ENCODE results near the gene TAF1B. TPM values are rescaled to one million over a fixed set of nuclear protein-coding genes. Genes with fewer than 3 reads are reported as not detected.
A peak's percentile ranks its signal among the peaks of the same experiment; 100 is the strongest.

TAF1B gene
- total RNA-seq, 1 donor from 2014 or later, result 6.3 TPM

DNA sequence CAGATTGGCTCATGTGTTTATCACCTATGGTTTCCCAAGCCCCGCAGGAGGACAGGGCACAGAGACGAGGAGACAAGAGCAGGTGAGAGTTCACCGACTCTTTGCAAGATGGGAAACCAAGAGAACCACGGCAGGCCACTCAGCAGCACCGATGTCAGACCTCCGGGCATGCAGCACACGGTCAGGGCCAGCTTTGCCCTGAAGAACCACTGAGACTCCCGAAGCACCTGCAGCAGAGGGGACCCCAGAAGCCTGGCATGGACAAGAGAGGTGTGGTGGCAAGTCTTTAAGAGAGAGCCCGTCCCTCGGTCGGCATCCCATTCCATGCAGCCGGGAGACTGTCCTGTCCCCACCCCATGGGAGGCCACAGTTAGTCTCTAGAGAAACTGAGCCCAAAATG lies 36.6 kb upstream of the TAF1B start:
- no peak for DNase-seq (ENCODE audit: missing footprints)

GRCh38 chr2:9807056-9807455 lies 36.2 kb upstream of the TAF1B start:
- intact Hi-C loops (cut with DNase I), result no loop called here
- no peak for DNase-seq (ENCODE audit: missing footprints)
- no peak for ATAC-seq

More for the DNA sequence above, 36.6 kb upstream of the TAF1B start:
- intact Hi-C loops (cut with DNase I), result no loop called here
- ATAC-seq, result no peak

DNA sequence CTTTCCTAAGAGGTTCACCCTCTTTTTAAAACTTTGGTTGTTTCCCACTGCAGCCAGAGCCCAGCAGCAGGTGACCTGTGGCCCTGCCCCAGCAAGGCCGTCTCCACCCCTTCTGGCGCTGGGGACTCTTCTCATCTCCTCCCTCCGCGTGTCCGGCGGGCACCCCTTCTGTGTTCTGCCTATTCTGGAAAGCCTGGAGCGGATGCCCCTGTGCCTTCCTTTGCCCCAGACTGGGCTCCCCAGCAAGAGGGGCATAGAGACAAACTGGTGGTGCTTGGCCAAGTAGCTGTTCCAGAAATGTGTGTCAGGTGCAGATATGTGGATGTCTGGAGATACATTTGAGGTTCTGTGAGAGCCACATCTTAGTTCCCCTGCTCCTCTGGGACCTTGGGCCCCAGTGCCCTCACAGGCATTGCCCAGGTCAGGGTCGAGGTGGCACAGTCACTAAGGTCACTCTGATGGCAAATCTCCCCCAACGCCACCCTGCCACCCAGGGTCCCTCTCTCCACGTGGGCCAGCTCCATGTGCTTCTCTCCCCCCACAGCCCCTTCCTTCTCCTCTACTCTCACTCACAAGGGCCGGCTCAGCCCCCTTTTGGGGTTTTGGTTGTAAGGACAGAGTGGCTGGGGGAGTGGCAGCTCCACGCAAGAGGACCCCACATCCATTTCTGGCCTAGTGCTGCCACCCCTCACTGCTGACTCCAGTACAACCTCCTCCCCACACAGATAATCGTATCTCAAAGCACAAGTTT lies 35.5 kb upstream of the TAF1B start:
- intact Hi-C loops (cut with DNase I), result no loop called here
- DNase-seq (ENCODE audit: missing footprints) (no peak), ATAC-seq (no peak)

- DNase-seq (ENCODE audit: missing footprints) (no peak), ATAC-seq (no peak)
- intact Hi-C loops (cut with DNase I), result no loop called here
These were observed 34.8 kb upstream of the TAF1B start for GRCh38 chr2:9808334-9809063.

DNA sequence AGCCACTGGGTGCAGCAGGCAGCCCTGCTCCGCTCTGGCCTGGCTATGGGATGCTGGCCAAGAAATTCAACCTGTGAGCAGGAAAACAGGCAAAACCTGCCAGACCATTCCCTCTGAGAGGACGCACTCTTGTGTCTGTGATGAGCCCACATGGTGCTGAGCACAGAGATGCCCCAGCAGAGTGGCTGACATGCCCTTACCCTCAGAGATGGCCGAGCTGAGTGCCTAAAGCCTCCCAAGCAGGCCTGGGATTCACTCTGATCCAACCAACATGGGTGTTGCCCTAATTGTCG lies 34.3 kb upstream of the TAF1B start:
- ATAC-seq, result no peak
- no peak for DNase-seq (ENCODE audit: missing footprints)
- intact Hi-C loops (cut with DNase I), result no loop called here

GRCh38 chr2:9809448-9810088 lies 33.7 kb upstream of the TAF1B start:
- DNase-seq (ENCODE audit: missing footprints), result no peak
- ATAC-seq, result no peak
- intact Hi-C loops (cut with DNase I), result loop anchor here (5.0 to 10.0 kb wide), 3 partner anchors 238 to 625 kb away; no protein-coding TSS in a partner anchor

- intact Hi-C loops (cut with DNase I), result loop anchor here (5.0 to 10.0 kb wide), 3 partner anchors 236 to 624 kb away; no protein-coding TSS in a partner anchor
- ATAC-seq, result no peak
These were observed 32.1 kb upstream of the TAF1B start for GRCh38 chr2:9811216-9811615.

GRCh38 chr2:9811679-9812511 lies 31.4 kb upstream of the TAF1B start:
- DNase-seq (ENCODE audit: missing footprints) (no peak), ATAC-seq (no peak)
- intact Hi-C loops (cut with DNase I), result loop anchor here (5.0 to 10.0 kb wide), 3 partner anchors 235 to 623 kb away; no protein-coding TSS in a partner anchor

More at GRCh38 chr2:9811216-9811615, 32.1 kb upstream of the TAF1B start:
- no peak for DNase-seq (ENCODE audit: missing footprints)

GRCh38 chr2:9812945-9813311 lies 30.3 kb upstream of the TAF1B start:
- DNase-seq (ENCODE audit: missing footprints), result no peak
- ATAC-seq, result no peak

GRCh38 chr2:9813312-9814128 lies 29.8 kb upstream of the TAF1B start:
- ATAC-seq, result peak; percentile 79
- DNase-seq (ENCODE audit: missing footprints), result no peak
- intact Hi-C loops (cut with DNase I), result loop anchor here (5.0 to 10.0 kb wide), 3 partner anchors 234 to 621 kb away; no protein-coding TSS in a partner anchor

More at GRCh38 chr2:9812945-9813311, 30.3 kb upstream of the TAF1B start:
- intact Hi-C loops (cut with DNase I), result loop anchor here (5.0 to 10.0 kb wide), 3 partner anchors 234 to 622 kb away; no protein-coding TSS in a partner anchor

- intact Hi-C loops (cut with DNase I), result loop anchor here (5.0 to 10.0 kb wide), 3 partner anchors 233 to 621 kb away; no protein-coding TSS in a partner anchor
- ATAC-seq (no peak), DNase-seq (ENCODE audit: missing footprints) (no peak)
These were observed 29.0 kb upstream of the TAF1B start for GRCh38 chr2:9814129-9814868.

DNA sequence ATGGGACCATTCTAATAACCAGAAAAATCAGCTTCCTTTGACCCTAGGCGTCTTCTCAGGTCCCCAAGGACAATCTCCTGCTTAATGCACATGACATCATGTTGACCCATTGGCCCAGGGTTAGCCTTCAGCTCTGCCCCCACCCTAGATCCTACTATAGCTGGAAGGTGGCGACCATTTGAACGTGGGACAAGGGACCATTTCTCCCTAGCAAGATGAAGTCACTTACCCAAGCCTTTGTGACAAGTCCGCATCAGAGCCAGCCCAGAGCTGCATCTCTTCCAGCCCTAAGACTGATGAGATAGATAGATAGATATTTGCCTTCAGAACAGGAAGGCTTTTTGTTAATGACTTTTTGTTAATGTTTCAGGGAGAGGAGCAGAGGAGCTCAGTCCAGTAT lies 28.2 kb upstream of the TAF1B start:
- intact Hi-C loops (cut with DNase I), result loop anchor here (10.0 kb wide), 1 partner anchor 620 kb away; no protein-coding TSS in a partner anchor
- no peak for DNase-seq (ENCODE audit: missing footprints)
- no peak for ATAC-seq

DNA sequence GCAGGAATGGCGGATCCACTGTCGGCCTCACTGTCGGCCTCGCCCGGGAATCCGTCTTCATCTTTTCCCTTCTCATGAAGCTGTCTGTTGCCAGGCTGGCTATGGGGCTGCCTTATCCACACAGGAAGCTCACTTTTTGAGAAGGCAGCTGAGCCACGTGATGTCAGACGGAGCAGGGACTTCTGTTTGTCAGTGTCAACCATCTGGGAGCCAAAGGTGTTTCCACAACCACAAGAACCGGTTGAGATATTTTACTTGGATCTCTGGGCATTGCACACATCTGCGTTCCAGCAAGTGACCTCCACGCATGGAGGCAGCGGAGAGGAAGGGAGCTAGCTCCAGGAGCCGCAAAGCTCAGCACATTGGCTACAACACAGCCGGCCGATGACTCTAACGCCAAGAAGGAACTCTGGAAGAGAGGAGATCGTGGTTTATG lies 27.4 kb upstream of the TAF1B start:
- no peak for ATAC-seq
- intact Hi-C loops (cut with DNase I), result loop anchor here (10.0 kb wide), 1 partner anchor 619 kb away; no protein-coding TSS in a partner anchor

DNA sequence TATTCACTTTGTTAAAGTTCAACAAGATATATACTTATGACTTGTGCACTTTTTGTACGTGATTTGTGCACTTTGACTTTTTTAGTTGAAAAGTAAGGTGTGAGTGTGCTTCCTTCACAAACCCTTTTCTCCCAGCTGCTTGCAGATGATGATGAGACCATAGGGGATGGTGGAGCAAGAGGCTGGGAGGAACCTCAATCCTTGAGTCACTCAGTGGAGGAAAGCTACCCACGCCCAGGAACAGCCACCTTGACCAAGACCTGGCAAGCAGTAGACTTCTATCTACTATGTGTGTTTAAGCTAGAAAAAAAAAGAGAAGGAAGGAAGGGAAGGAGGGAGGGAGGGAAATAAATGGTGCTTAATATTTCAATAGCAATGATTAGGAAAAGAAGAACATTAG lies 25.2 kb upstream of the TAF1B start:
- intact Hi-C loops (cut with DNase I), result loop anchor here (10.0 kb wide), 1 partner anchor 617 kb away; no protein-coding TSS in a partner anchor

More for the DNA sequence above, 27.4 kb upstream of the TAF1B start:
- no peak for DNase-seq (ENCODE audit: missing footprints)

DNA sequence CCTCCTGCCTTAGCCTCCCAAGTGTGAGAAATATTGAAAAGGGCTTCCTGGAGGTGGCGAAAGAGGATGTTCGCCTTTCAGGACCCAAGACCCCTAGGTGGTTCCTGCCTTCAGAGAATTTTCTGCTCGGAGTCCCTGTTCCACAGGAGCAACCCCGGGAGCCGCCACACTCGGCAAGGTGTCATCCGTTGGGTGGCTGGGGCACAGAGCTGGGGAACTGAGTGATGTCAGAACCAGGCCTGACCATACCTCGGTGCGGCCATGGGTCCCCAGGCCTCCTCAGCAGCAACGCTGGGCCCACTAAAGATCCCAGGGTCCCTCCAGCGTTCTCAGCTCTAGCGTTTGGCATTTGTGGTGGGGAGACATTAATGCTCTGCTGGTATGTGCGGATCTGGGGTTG lies 23.7 kb upstream of the TAF1B start:
- DNase-seq (ENCODE audit: missing footprints), result no peak
- intact Hi-C loops (cut with DNase I), result loop anchor here (10.0 kb wide), 1 partner anchor 615 kb away; no protein-coding TSS in a partner anchor
- no peak for ATAC-seq

More for the DNA sequence above, 25.2 kb upstream of the TAF1B start:
- no peak for DNase-seq (ENCODE audit: missing footprints)
- ATAC-seq, result no peak

DNA sequence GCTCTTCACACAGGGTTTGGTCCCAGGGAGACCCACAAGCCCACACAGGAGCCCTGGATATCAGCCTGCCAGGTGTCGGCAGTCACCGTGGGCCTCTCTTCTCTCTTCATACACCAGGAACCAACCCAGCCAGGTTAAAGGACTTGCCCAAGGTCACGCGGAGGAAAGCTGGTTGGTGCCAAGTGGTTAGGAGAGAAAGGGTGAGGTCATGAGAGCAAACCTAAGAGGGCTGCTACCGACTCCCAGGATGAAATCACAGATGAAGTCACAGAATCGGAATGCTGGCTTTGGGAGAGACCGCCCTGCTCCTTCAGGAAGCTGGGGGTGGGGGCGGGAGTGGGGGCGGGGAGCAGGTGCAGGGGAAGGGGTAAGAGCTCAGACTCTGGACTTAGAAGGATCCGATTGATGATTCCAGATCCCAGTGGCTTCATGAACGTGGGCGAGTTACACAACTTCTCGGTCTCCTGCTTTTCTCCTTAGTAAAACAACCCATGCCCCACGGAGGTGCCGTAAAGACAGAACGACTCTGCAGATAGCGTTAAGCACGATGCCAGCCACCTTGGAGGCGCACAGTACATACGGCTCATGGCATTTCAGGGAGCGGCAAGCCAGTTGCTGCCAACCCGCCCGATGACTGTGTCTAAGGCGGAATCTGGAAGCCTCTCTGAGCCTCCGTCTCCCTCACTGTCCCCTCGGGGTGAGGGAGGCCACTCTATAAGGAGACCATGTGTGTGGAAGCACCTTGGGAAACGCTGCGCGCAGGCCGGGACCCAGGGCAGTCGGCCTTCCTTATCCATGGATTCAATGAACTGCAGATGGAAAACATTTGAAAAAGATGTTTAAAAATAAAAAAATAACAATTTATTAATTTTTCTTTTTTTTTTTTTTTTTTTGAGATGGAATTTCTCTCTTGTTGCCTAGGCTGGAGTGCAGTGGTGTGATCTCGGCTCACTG lies 23.0 kb upstream of the TAF1B start:
- intact Hi-C loops (cut with DNase I), result no loop called here
- DNase-seq (ENCODE audit: missing footprints), result no peak
- ATAC-seq, result no peak

Measured in Right ventricle myocardium inferior (tissue), 1 donor.